Aorta (tissue), 5 donors: ENCODE measurements around the gene NDUFAF2. TPM values are rescaled to one million over a fixed set of nuclear protein-coding genes. Genes with fewer than 3 reads are reported as not detected.

Experiments
- ATAC-seq: fragments of 200-7000 bp; cut with Tn5 transposase; one replicate; pipeline ENCODE4 v1.9.1; 2022; ENCODE audit warnings: moderate library complexity; ENCODE audit not compliant: low FRiP score
- DNase-seq, 2 donors: peaks; one replicate each; pipeline ENCODE4 v3.0.0-alpha.2; 2020
- H3K27ac ChIP-seq, 2 donors: one replicate each; pipeline ENCODE4 v1.5.1; 2013; ENCODE audit warnings: low read length in 2 of 2, mild to moderate bottlenecking in 2 of 2, moderate library complexity in 2 of 2, control low read depth in 1 of 2, inconsistent platforms in 1 of 2, low read depth in 1 of 2
- H3K27me3 ChIP-seq, 2 donors: one replicate each; pipeline ENCODE4 v1.6.1; 2013; ENCODE audit warnings: control low read depth in 1 of 2, low read length in 1 of 2, mild to moderate bottlenecking in 1 of 2, moderate library complexity in 1 of 2; ENCODE audit not compliant: insufficient read depth in 2 of 2, control insufficient read depth in 1 of 2
- H3K36me3 ChIP-seq, 2 donors: one replicate each; pipeline ENCODE4 v1.6.1; 2013; ENCODE audit warnings: control low read depth in 1 of 2, low read length in 1 of 2, mild to moderate bottlenecking in 1 of 2; ENCODE audit not compliant: insufficient read depth in 2 of 2, control insufficient read depth in 1 of 2
- H3K4me1 ChIP-seq, 2 donors: one replicate each; pipeline ENCODE4 v1.6.1; 2013; ENCODE audit warnings: low read length in 2 of 2, control low read depth in 1 of 2, mild to moderate bottlenecking in 1 of 2, moderate library complexity in 1 of 2; ENCODE audit not compliant: insufficient read depth in 2 of 2, control insufficient read depth in 1 of 2
- H3K4me3 ChIP-seq, 2 donors: one replicate each; pipeline ENCODE4 v1.5.1; 2013; ENCODE audit warnings: low read length in 2 of 2, control low read depth in 1 of 2, mild to moderate bottlenecking in 1 of 2
- H3K9me3 ChIP-seq: one replicate; pipeline ENCODE4 v1.6.1; 2013; ENCODE audit warnings: mild to moderate bottlenecking, low read length; ENCODE audit not compliant: control insufficient read depth
- WGBS, 2 donors: extraction: QIAGEN DNeasy Blood & Tissue Kit; methylation state at CpG; one replicate each; pipeline ENCODE4 v1.1.7; 2013; 5-methylcytosine and 5-hydroxymethylcytosine counted together
- intact Hi-C, 2 donors: fragments of 100-400 bp; cut with DNase I; formaldehyde crosslinking; loops; one replicate each; pipeline versions ENCODE4 v1.14.2 to v1.15.0; 2022
- polyA plus RNA-seq, 2 donors: library from polyadenylated mRNA; stranded (reverse); fragments of 200-250 nt; gene quantifications; one replicate each; pipeline ENCODE4 v1.2.3, GENCODE V29; 2013
- total RNA-seq, 2 donors: library from RNA; stranded (reverse); fragmentation: NEBNext Ultra II Directional; extraction: Animal tissue kit (Norgen Biotek cat#: 25700); gene quantifications; one replicate each; pipeline ENCODE4 v1.2.1, GENCODE V29; 2021
- donor health status: healthy with polysubstance abuse.
- donor health status: Bipolar disorder and iron deficiency.
- donor health status: DM: no; HTN: no; CAD: no.
- donor health status: DM: no; HTN: no; CAD: no.
- donor health status: DM: yes; HTN: yes; CAD: no.

NDUFAF2 gene
- total and polyA plus RNA-seq, 4 donors = 26.1 to 96.5 (median 48.1) TPM

GRCh38 chr5:61047346-61047745 lies 102.3 kb downstream of the NDUFAF2 start:
- ATAC-seq = no peak
- Histone ChIP-seq H3K27ac (no peak overlapping the region), H3K4me1 (no peaks in the 10 kb centered on the region), H3K4me3 (no peak overlapping the region), H3K9me3 (no peaks in the 10 kb centered on the region), H3K27me3 (no peaks in the 10 kb centered on the region), H3K36me3 (no peaks in the 10 kb centered on the region)
- intact Hi-C loops = no loop called here
- DNase-seq = no peak

GRCh38 chr5:61048534-61048933 lies 103.5 kb downstream of the NDUFAF2 start:
- intact Hi-C loops = no loop called here
- no peaks in the 10 kb centered on the region for H3K9me3 ChIP-seq
- ATAC-seq = no peak
- H3K4me3 ChIP-seq = no peak overlapping the region
- no peak for DNase-seq
- H3K27ac ChIP-seq = no peak overlapping the region
- no peaks in the 10 kb centered on the region for H3K4me1 ChIP-seq
- 0 to 40% methylated on average over 1 of the region's 1 CpG for WGBS, 2 donors
- H3K36me3 ChIP-seq = no peaks in the 10 kb centered on the region
- no peaks in the 10 kb centered on the region for H3K27me3 ChIP-seq

GRCh38 chr5:61050292-61050691 lies 105.3 kb downstream of the NDUFAF2 start:
- Histone ChIP-seq H3K4me1 (no peaks in the 10 kb centered on the region), H3K36me3 (no peaks in the 10 kb centered on the region), H3K27ac (no peak overlapping the region), H3K27me3 (no peaks in the 10 kb centered on the region), H3K9me3 (no peaks in the 10 kb centered on the region), H3K4me3 (no peak overlapping the region)
- intact Hi-C loops = loop anchor here in 1 of 2 donors (10.0 kb wide), 1 partner anchor 615 kb away; no protein-coding TSS in a partner anchor
- no peak for DNase-seq
- ATAC-seq = no peak
- WGBS, 2 donors = 91 to 96% methylated on average over 1 of the region's 1 CpG

GRCh38 chr5:61051267-61051666 lies 106.3 kb downstream of the NDUFAF2 start:
- no peak for DNase-seq
- Histone ChIP-seq H3K4me3 (no peak overlapping the region), H3K4me1 (no peaks in the 10 kb centered on the region), H3K36me3 (no peaks in the 10 kb centered on the region), H3K27me3 (no peaks in the 10 kb centered on the region), H3K27ac (no peak overlapping the region), H3K9me3 (no peaks in the 10 kb centered on the region)
- ATAC-seq = no peak
- intact Hi-C loops = loop anchor here in 1 of 2 donors (10.0 kb wide), 1 partner anchor 614 kb away; no protein-coding TSS in a partner anchor
- 72 to 89% methylated on average over 1 of the region's 1 CpG for whole genome bisulfite sequencing, 2 donors

- intact Hi-C loops = loop anchor here in 1 of 2 donors (10.0 kb wide), 1 partner anchor 612 kb away; no protein-coding TSS in a partner anchor
- no peaks in the 10 kb centered on the region for H3K27me3 ChIP-seq
- DNase-seq (no peak), ATAC-seq (no peak)
- WGBS, 2 donors = 89 to 93% methylated on average over 2 of the region's 2 CpGs
- no peaks in the 10 kb centered on the region for H3K36me3 ChIP-seq
- H3K27ac ChIP-seq = no peak overlapping the region
- H3K9me3 ChIP-seq = no peaks in the 10 kb centered on the region
- no peaks in the 10 kb centered on the region for H3K4me1 ChIP-seq
- no peak overlapping the region for H3K4me3 ChIP-seq
Measured at GRCh38 chr5:61052882-61053281, 107.9 kb downstream of the NDUFAF2 start.

- DNase-seq = no peak
- no peaks in the 10 kb centered on the region for H3K4me1 ChIP-seq
- intact Hi-C loops = loop anchor here in 1 of 2 donors (10.0 kb wide), 1 partner anchor 611 kb away; no protein-coding TSS in a partner anchor
- H3K27me3 ChIP-seq = no peaks in the 10 kb centered on the region
- ATAC-seq = no peak
- no peak overlapping the region for H3K4me3 ChIP-seq
- 35 to 51% methylated on average over 2 of the region's 2 CpGs for WGBS, 2 donors
- no peak overlapping the region for H3K27ac ChIP-seq
- no peaks in the 10 kb centered on the region for H3K9me3 ChIP-seq
- no peaks in the 10 kb centered on the region for H3K36me3 ChIP-seq
Measured at GRCh38 chr5:61053937-61054336, 108.9 kb downstream of the NDUFAF2 start.

GRCh38 chr5:61055434-61056006 lies 110.5 kb downstream of the NDUFAF2 start:
- ATAC-seq (no peak), DNase-seq (no peak)
- no peaks in the 10 kb centered on the region for H3K9me3 ChIP-seq
- H3K4me1 ChIP-seq = no peaks in the 10 kb centered on the region
- no peaks in the 10 kb centered on the region for H3K36me3 ChIP-seq
- H3K27me3 ChIP-seq = no peaks in the 10 kb centered on the region
- intact Hi-C loops = loop anchor here in 1 of 2 donors (10.0 kb wide), 1 partner anchor 609 kb away; no protein-coding TSS in a partner anchor
- no peak overlapping the region for H3K27ac ChIP-seq
- H3K4me3 ChIP-seq = no peak overlapping the region

GRCh38 chr5:61059499-61059898 lies 114.5 kb downstream of the NDUFAF2 start:
- Histone ChIP-seq H3K9me3 (no peaks in the 10 kb centered on the region), H3K4me3 (no peak overlapping the region), H3K36me3 (no peaks in the 10 kb centered on the region), H3K4me1 (no peaks in the 10 kb centered on the region), H3K27me3 (no peaks in the 10 kb centered on the region), H3K27ac (no peak overlapping the region)
- no peak for ATAC-seq
- DNase-seq = no peak
- intact Hi-C loops = loop anchor here in 1 of 2 donors (10.0 kb wide), 1 partner anchor 605 kb away; no protein-coding TSS in a partner anchor

GRCh38 chr5:61069150-61069549 lies 124.1 kb downstream of the NDUFAF2 start:
- DNase-seq (no peak), ATAC-seq (no peak)
- Histone ChIP-seq H3K27me3 (no peaks in the 10 kb centered on the region), H3K4me3 (no peak overlapping the region), H3K4me1 (no peaks in the 10 kb centered on the region), H3K9me3 (no peaks in the 10 kb centered on the region), H3K27ac (no peak overlapping the region), H3K36me3 (no peaks in the 10 kb centered on the region)
- intact Hi-C loops = no loop called here
